ENCODE data around the gene CNKSR3.

- no peak for TF ChIP-seq CTCF (conservative IDR thresholded peaks at IDR 0.05; ENCODE audit: low read depth in 2 of 2)
- TF ChIP-seq POLR2AphosphoS5 (IDR thresholded peaks at IDR 0.05; ENCODE audit: low read depth): no peak
- no peak for TF ChIP-seq EZH2phosphoT487 (IDR thresholded peaks at IDR 0.05; ENCODE audit: unreplicated experiment)
- TF ChIP-seq REST (IDR thresholded peaks at IDR 0.05; ENCODE audit: unreplicated experiment): no peak
- TF ChIP-seq EZH2 (IDR thresholded peaks at IDR 0.05; ENCODE audit: low read depth, unreplicated experiment): no peak
- TF ChIP-seq ZNF114 (CRISPR knock-in tag; IDR thresholded peaks at IDR 0.05): no peak
- TF ChIP-seq NANOG (IDR thresholded peaks at IDR 0.05; ENCODE audit: borderline replicate concordance): no peak
- TF ChIP-seq STAT1 (IDR thresholded peaks at IDR 0.05; ENCODE audit: unreplicated experiment): no peak
- no peak for TF ChIP-seq ZNF462 (CRISPR knock-in tag; IDR thresholded peaks at IDR 0.05)
- TF ChIP-seq ZNF331 (CRISPR knock-in tag; IDR thresholded peaks at IDR 0.05; ENCODE audit: low read depth): no peak
- TF ChIP-seq JUNB (IDR thresholded peaks at IDR 0.05; ENCODE audit: unreplicated experiment): no peak
- no peak for TF ChIP-seq CREB1 (CRISPR knock-in tag; IDR thresholded peaks at IDR 0.05; ENCODE audit: low read depth)
Measured at GRCh38 chr6:154504865-154505449, 5.5 kb downstream of the CNKSR3 start.

Data from GM23338 (cell line).